ENCODE results near the gene ZMIZ1. TPM values are rescaled to one million over a fixed set of nuclear protein-coding genes. Genes with fewer than 3 reads are reported as not detected.

ZMIZ1 gene
- total and polyA plus RNA-seq, 4 donors: 3.9 to 19.1 (median 9.8) TPM

GRCh38 chr10:79022565-79023230, 46.1 kb upstream of the ZMIZ1 start:
- WGBS: 77% methylated on average over 17 of the region's 17 CpGs
- Histone ChIP-seq H3K4me1 (ENCODE audit: control insufficient read depth in 4 of 4, insufficient read depth in 4 of 4, low read length in 3 of 4) (peaks cover 26 to 67% (median 52%) of the 10 kb centered on the region in 4 donors), H3K27me3 (ENCODE audit: control insufficient read depth in 4 of 4, insufficient read depth in 4 of 4, low read length in 3 of 4) (no peaks in the 10 kb centered on the region), H3K9me3 (ENCODE audit: control insufficient read depth in 4 of 4, low read length in 3 of 4) (no peaks in the 10 kb centered on the region), H3K27ac (ENCODE audit: low read depth in 1 of 2, low read length in 2 of 2) (peak overlapping the region in 1 of 2 donors; percentile 9), H3K4me3 (ENCODE audit: low read depth in 1 of 3, low read length in 3 of 3) (no peak overlapping the region), H3K9ac (ENCODE audit: low read depth in 1 of 2, low read length in 2 of 2) (no peak overlapping the region), H3K36me3 (ENCODE audit: control insufficient read depth in 4 of 4, insufficient read depth in 3 of 4, low read depth in 1 of 4, low read length in 3 of 4) (no peaks in the 10 kb centered on the region)
- DNase-seq (ENCODE audit: low spot score): peak; percentile 55
- TF ChIP-seq ATF3 (IDR thresholded peaks at IDR 0.05) (no peak), EGR1 (IDR thresholded peaks at IDR 0.05; ENCODE audit: low read depth in 2 of 2) (no peak), NR2F2 (IDR thresholded peaks at IDR 0.05) (no peak), HNF4A (conservative IDR thresholded peaks at IDR 0.05) (no peak), RXRA (IDR thresholded peaks at IDR 0.05) (no peak), REST (IDR thresholded peaks at IDR 0.05) (no peak), FOXA2 (IDR thresholded peaks at IDR 0.05) (no peak), ZBTB33 (IDR thresholded peaks at IDR 0.05) (no peak), TAF1 (conservative IDR thresholded peaks at IDR 0.05) (no peak), GABPA (IDR thresholded peaks at IDR 0.05 in 1 of 2, conservative IDR thresholded peaks at IDR 0.05 in 1 of 2) (no peak), SP1 (IDR thresholded peaks at IDR 0.05) (no peak), YY1 (IDR thresholded peaks at IDR 0.05) (no peak), JUND (IDR thresholded peaks at IDR 0.05) (no peak), CTCF (IDR thresholded peaks at IDR 0.05; ENCODE audit: low read depth, low read length, missing input control) (no peak)
- TF ChIP-seq, protein P1, sequence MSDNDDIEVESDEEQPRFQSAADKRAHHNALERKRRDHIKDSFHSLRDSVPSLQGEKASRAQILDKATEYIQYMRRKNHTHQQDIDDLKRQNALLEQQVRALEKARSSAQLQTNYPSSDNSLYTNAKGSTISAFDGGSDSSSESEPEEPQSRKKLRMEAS (IDR thresholded peaks at IDR 0.05): no peak
